ENCODE measurements around the gene RNU5B-1. TPM values are rescaled to one million over a fixed set of nuclear protein-coding genes. Genes with fewer than 3 reads are reported as not detected.

Gene RNU5B-1
- total RNA-seq, 3 donors from 2014 or later, result not detected

- Histone ChIP-seq H3K4me1 (no peaks in the 10 kb centered on the region), H3K36me3 (no peaks in the 10 kb centered on the region), H3K9me3 (no peaks in the 10 kb centered on the region), H3K27me3 (no peaks in the 10 kb centered on the region), H3K4me3 (no peak overlapping the region), H3K27ac (no peak overlapping the region)
- intact Hi-C loops (cut with DNase I; ENCODE audit: low total_unique reads), result no loop called here
- TF ChIP-seq POLR2A (IDR thresholded peaks at IDR 0.05) (no peak), POLR2AphosphoS5 (IDR thresholded peaks at IDR 0.05) (no peak), CTCF (IDR thresholded peaks at IDR 0.05) (no peak)
- DNase-seq (ENCODE audit: low spot score in 2 of 2), result no peak
Observed at GRCh38 chr15:65335278-65336055, 31.0 kb downstream of the RNU5B-1 start.

GRCh38 chr15:65336493-65337435, 32.3 kb downstream of the RNU5B-1 start:
- intact Hi-C loops (cut with DNase I; ENCODE audit: low total_unique reads), result no loop called here
- Histone ChIP-seq H3K27me3 (no peaks in the 10 kb centered on the region), H3K27ac (no peak overlapping the region), H3K4me3 (no peak overlapping the region), H3K4me1 (no peaks in the 10 kb centered on the region), H3K9me3 (no peaks in the 10 kb centered on the region), H3K36me3 (no peaks in the 10 kb centered on the region)
- no peak for DNase-seq (ENCODE audit: low spot score in 2 of 2)
- TF ChIP-seq POLR2A (IDR thresholded peaks at IDR 0.05) (no peak), POLR2AphosphoS5 (IDR thresholded peaks at IDR 0.05) (no peak)

DNA sequence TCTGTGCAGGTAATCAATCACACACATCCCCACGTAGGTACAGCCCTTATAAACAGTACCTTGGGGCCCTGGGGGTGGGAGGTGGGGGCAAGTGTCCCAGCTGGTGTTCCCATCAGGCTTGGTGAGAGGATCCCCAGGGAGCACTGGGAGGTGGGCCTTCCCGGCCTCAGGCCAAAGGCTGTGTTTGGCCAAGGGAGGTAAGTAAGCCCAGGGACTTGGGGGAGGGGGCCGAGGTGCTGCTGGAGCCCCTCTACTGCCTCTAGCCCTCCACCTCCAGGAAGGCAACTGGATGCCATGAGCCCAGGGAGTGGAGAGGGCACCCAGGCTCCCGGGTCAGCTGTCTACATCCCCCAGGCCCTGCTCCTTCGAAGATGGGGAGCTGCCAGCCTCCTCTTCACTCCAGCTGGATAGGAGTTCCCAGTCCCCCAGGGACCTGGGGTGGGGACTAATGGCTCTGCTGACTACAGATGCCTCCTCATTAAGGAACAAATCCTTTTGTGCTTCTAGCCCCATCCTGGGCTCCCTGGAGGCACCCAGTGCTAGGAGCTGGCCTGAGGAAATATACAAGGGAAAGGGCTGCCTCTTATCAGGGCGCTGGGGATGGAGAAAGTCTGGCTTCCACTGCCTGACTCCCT, 33.1 kb downstream of the RNU5B-1 start:
- intact Hi-C loops (cut with DNase I; ENCODE audit: low total_unique reads), result no loop called here
- DNase-seq (ENCODE audit: low spot score in 2 of 2), result no peak

GRCh38 chr15:65338366-65338765, 33.9 kb downstream of the RNU5B-1 start:
- Histone ChIP-seq H3K4me1 (no peaks in the 10 kb centered on the region), H3K36me3 (no peaks in the 10 kb centered on the region), H3K27me3 (no peaks in the 10 kb centered on the region), H3K27ac (no peak overlapping the region), H3K4me3 (no peak overlapping the region), H3K9me3 (no peaks in the 10 kb centered on the region)
- intact Hi-C loops (cut with DNase I; ENCODE audit: low total_unique reads), result no loop called here
- no peak for DNase-seq (ENCODE audit: low spot score in 2 of 2)
- TF ChIP-seq CTCF (IDR thresholded peaks at IDR 0.05) (no peak), POLR2A (IDR thresholded peaks at IDR 0.05) (no peak), POLR2AphosphoS5 (IDR thresholded peaks at IDR 0.05) (no peak)

More for the DNA sequence above, 33.1 kb downstream of the RNU5B-1 start:
- Histone ChIP-seq H3K27ac (no peak overlapping the region), H3K27me3 (no peaks in the 10 kb centered on the region), H3K36me3 (no peaks in the 10 kb centered on the region), H3K9me3 (no peaks in the 10 kb centered on the region), H3K4me3 (no peak overlapping the region), H3K4me1 (no peaks in the 10 kb centered on the region)
- TF ChIP-seq POLR2A (IDR thresholded peaks at IDR 0.05) (no peak), CTCF (IDR thresholded peaks at IDR 0.05) (no peak), POLR2AphosphoS5 (IDR thresholded peaks at IDR 0.05) (no peak)

DNA sequence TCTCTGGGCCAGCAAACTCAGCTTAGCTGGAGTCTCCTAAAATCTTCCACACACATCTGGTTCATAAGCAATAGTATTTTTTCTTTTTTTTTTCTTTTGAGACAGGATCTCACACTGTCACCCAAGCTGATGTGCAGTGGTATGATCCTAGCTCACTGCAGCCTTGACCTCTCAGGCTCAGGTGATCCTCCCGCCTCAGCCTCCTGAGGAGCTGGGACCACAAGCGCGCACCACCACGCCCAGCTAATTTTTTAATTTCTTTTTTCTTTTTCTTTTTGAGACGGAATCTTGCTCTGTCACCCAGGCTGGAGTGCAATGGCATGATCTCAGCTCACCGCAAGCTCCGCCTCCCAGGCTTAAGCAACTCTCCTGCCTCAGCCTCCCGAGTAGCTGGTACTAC, 34.3 kb downstream of the RNU5B-1 start:
- TF ChIP-seq POLR2A (IDR thresholded peaks at IDR 0.05) (no peak), CTCF (IDR thresholded peaks at IDR 0.05) (no peak), POLR2AphosphoS5 (IDR thresholded peaks at IDR 0.05) (no peak)
- no peaks in the 10 kb centered on the region for H3K36me3 ChIP-seq
- H3K27me3 ChIP-seq, result no peaks in the 10 kb centered on the region
- no peak overlapping the region for H3K27ac ChIP-seq
- no peak overlapping the region for H3K4me3 ChIP-seq
- H3K4me1 ChIP-seq, result no peaks in the 10 kb centered on the region
- intact Hi-C loops (cut with DNase I; ENCODE audit: low total_unique reads), result no loop called here
- no peaks in the 10 kb centered on the region for H3K9me3 ChIP-seq
- DNase-seq (ENCODE audit: low spot score in 2 of 2), result no peak
